ENCODE measurements around the gene MTUS2.

DNA sequence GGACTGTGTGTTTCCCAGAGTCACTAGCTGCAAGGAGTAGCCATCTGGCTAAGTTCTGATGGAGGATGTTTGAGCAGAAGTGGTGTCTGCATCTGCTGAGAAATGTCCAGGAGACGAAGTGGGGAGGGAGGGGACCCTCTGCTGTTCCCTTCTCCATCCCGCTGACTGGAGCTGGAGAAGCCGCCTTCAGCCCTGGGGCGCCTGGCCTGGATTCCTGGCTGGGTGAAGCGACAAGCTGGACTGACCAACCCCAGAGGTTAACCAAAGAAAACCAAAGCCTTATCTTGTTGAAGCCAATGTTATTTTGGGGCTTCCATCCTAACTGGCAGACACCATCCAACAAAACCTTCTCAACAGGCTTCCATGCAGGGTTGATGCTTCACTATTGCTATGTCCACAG lies 707.8 kb downstream of the MTUS2 start:
- no peak for TF ChIP-seq POLR2A (IDR thresholded peaks at IDR 0.05)
- TF ChIP-seq, protein P1, sequence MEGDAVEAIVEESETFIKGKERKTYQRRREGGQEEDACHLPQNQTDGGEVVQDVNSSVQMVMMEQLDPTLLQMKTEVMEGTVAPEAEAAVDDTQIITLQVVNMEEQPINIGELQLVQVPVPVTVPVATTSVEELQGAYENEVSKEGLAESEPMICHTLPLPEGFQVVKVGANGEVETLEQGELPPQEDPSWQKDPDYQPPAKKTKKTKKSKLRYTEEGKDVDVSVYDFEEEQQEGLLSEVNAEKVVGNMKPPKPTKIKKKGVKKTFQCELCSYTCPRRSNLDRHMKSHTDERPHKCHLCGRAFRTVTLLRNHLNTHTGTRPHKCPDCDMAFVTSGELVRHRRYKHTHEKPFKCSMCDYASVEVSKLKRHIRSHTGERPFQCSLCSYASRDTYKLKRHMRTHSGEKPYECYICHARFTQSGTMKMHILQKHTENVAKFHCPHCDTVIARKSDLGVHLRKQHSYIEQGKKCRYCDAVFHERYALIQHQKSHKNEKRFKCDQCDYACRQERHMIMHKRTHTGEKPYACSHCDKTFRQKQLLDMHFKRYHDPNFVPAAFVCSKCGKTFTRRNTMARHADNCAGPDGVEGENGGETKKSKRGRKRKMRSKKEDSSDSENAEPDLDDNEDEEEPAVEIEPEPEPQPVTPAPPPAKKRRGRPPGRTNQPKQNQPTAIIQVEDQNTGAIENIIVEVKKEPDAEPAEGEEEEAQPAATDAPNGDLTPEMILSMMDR (IDR thresholded peaks at IDR 0.05): no peak

All from body of pancreas (tissue), 4 donors.